Esophagus muscularis mucosa (tissue), 4 donors: ENCODE data around the gene IL11RA.

Experiments
- CTCF ChIP-seq, 3 experiments: fragments of 200-600 bp in 2 of 3; fragments of 450-650 bp in 1 of 3; sonication (generic) in 2 of 3; IDR thresholded peaks; one replicate each; pipeline ENCODE4 v1.5.1; 2017 to 2019; ENCODE audit warnings: antibody characterized with exemption in 3 of 3, mild to moderate bottlenecking in 2 of 3, moderate library complexity in 1 of 3
- EP300 ChIP-seq: sonication (generic); formaldehyde crosslinking; IDR thresholded peaks from one replicate; pipeline ENCODE4 v1.6.1; 2017; ENCODE audit warnings: antibody characterized with exemption
- POLR2A ChIP-seq: fragments of 450-650 bp; IDR thresholded peaks from one replicate; pipeline ENCODE4 v1.6.1; 2017; ENCODE audit warnings: antibody characterized with exemption, moderate library complexity, mild to moderate bottlenecking, low read depth
- POLR2AphosphoS5 ChIP-seq, 2 donors: sonication (generic); formaldehyde crosslinking; IDR thresholded peaks; one replicate each; pipeline ENCODE4 v1.6.1; 2017; ENCODE audit warnings: antibody characterized with exemption in 2 of 2

- no peak for TF ChIP-seq EP300
- TF ChIP-seq CTCF (IDR thresholded peaks at IDR 0.05), result no peak
- no peak for TF ChIP-seq POLR2AphosphoS5 (IDR thresholded peaks at IDR 0.05)
- no peak for TF ChIP-seq POLR2A
Observed at GRCh38 chr9:34685591-34685990, 33.6 kb downstream of the IL11RA start.
